Measurements from ENCODE around the gene MPZL1. TPM values are rescaled to one million over a fixed set of nuclear protein-coding genes. Genes with fewer than 3 reads are reported as not detected.

Gene MPZL1
- total RNA-seq, 2 experiments from 2014 or later: 17.4 to 19.0 TPM

Other genes starting within 250 kb of the MPZL1 start
- 100 to 1,000 TPM; 239 to 242 TPM for gene CD247, start 203.5 kb upstream of the MPZL1 start, total RNA-seq
- gene CREG1, start 168.2 kb upstream of the MPZL1 start, total RNA-seq: 10 to 100 TPM; 19.5 TPM
- gene RCSD1, start 91.8 kb upstream of the MPZL1 start, total RNA-seq: 100 to 1,000 TPM; 155 to 158 TPM
- gene ADCY10, start 192.2 kb downstream of the MPZL1 start, total RNA-seq: under 1 TPM; 0.05 to 0.13 TPM
- 10 to 100 TPM; 26.4 to 27.1 TPM for gene DCAF6, start 214.7 kb downstream of the MPZL1 start, total RNA-seq
- gene MPC2, start 215.1 kb downstream of the MPZL1 start, total RNA-seq: 10 to 100 TPM; 61.4 to 61.5 TPM